Measurements from ENCODE around the gene ADRA2B.

ADRA2B gene

DNA sequence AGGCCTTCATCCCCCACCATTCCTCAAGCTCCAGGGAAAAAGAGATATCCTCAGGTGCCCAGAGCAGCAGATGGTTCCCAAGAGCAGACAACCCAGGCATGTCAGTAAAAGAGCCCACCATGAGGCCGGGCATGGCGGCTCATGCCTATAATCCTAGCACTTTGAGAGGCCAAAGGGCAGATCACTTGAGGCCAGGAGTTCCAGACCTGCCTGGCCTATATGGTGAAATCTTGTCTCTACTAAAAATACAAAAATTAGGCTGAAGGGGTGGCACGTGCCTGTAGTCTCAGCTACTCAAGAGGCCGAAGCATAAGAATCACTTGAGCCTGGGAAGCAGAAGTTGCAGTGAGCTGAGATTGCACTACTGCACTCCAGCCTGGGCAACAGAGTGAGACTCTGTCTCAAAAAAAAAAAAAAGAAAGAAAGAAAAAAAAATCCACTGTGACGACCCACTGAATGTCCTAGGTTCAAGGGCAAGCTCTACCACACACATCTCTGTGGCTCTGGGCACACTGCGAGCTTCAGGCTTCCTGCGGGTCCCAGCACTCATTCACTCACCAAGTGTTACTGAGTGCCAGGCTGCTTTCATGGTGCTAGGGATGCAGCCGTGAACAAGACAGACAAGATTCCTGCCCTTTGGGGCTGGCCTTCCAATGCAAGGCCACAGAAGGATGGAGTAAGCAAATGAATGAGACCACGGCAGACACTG is 35.4 kb upstream of the ADRA2B start:
- Histone ChIP-seq H3K27ac (no peak overlapping the region), H3K4me1 (ENCODE audit: low read depth, poor library complexity, severe bottlenecking) (peaks cover 28% of the 10 kb centered on the region)

DNA sequence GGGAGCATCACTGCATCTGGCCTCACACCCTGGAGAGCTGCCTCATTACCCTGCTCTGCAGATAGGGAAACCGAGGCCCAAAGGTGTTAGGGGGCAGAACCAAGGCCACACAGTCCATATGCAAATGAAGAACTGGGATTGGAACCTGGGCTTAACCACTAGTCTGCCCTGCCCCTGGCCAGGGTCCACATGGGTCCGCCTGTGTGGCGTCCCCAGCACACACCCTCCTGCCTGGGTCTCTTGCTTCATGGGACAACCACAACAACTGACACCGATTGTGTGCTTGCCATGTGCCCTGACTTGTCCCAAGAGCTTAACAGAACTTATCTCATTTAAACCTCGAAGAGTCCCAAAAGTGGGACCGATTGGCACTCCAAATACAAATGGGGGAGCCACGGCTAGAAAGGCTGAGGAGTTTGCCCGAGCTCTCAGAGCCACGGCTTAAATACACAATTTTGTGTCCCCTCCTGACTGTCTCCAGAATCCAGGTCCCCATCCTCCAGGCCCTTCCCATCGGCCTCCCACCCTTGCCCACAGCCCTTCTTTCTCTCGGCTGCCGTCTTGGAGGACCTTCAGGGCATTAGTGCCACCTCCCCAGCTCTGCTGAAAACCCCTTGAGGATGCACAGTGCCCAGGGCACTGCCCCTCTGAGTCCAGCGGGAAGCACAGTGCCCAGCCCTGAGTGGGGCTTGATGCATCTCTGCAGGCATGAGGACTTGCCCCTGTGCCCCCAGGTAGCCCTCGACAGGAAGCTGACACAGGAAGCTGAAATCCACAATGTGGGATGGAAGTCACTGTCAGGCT is 34.6 kb upstream of the ADRA2B start:
- H2AFZ ChIP-seq (ENCODE audit: low read depth): no peak overlapping the region
- no peaks in the 10 kb centered on the region for H4K20me1 ChIP-seq (ENCODE audit: insufficient read depth)
- no peak overlapping the region for H3K4me2 ChIP-seq
- no peaks in the 10 kb centered on the region for H3K79me2 ChIP-seq (ENCODE audit: insufficient read depth, low read depth)
- no peak overlapping the region for H3K27ac ChIP-seq
- no peaks in the 10 kb centered on the region for H3K36me3 ChIP-seq (ENCODE audit: insufficient read depth)
- no peak overlapping the region for H3K9ac ChIP-seq
- no peak overlapping the region for H3K4me3 ChIP-seq (IDR thresholded peaks at IDR 0.05; ENCODE audit: insufficient read depth, low read depth, low read length)
- no peaks in the 10 kb centered on the region for H3K27me3 ChIP-seq (ENCODE audit: insufficient read depth, low read depth)
- peaks cover 24% of the 10 kb centered on the region for H3K4me1 ChIP-seq (ENCODE audit: low read depth, poor library complexity, severe bottlenecking)
- TF ChIP-seq, protein P1, sequence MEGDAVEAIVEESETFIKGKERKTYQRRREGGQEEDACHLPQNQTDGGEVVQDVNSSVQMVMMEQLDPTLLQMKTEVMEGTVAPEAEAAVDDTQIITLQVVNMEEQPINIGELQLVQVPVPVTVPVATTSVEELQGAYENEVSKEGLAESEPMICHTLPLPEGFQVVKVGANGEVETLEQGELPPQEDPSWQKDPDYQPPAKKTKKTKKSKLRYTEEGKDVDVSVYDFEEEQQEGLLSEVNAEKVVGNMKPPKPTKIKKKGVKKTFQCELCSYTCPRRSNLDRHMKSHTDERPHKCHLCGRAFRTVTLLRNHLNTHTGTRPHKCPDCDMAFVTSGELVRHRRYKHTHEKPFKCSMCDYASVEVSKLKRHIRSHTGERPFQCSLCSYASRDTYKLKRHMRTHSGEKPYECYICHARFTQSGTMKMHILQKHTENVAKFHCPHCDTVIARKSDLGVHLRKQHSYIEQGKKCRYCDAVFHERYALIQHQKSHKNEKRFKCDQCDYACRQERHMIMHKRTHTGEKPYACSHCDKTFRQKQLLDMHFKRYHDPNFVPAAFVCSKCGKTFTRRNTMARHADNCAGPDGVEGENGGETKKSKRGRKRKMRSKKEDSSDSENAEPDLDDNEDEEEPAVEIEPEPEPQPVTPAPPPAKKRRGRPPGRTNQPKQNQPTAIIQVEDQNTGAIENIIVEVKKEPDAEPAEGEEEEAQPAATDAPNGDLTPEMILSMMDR (conservative IDR thresholded peaks at IDR 0.05; ENCODE audit: low read depth, low read length): no peak

More for the DNA sequence above, 35.4 kb upstream of the ADRA2B start:
- Histone ChIP-seq H3K9ac (no peak overlapping the region), H2AFZ (ENCODE audit: low read depth) (no peak overlapping the region), H3K4me3 (IDR thresholded peaks at IDR 0.05; ENCODE audit: insufficient read depth, low read depth, low read length) (no peak overlapping the region), H4K20me1 (ENCODE audit: insufficient read depth) (no peaks in the 10 kb centered on the region), H3K79me2 (ENCODE audit: insufficient read depth, low read depth) (no peaks in the 10 kb centered on the region), H3K27me3 (ENCODE audit: insufficient read depth, low read depth) (no peaks in the 10 kb centered on the region), H3K4me2 (no peak overlapping the region), H3K36me3 (ENCODE audit: insufficient read depth) (no peaks in the 10 kb centered on the region)
- TF ChIP-seq, protein P1 (conservative IDR thresholded peaks at IDR 0.05; ENCODE audit: low read depth, low read length): no peak

DNA sequence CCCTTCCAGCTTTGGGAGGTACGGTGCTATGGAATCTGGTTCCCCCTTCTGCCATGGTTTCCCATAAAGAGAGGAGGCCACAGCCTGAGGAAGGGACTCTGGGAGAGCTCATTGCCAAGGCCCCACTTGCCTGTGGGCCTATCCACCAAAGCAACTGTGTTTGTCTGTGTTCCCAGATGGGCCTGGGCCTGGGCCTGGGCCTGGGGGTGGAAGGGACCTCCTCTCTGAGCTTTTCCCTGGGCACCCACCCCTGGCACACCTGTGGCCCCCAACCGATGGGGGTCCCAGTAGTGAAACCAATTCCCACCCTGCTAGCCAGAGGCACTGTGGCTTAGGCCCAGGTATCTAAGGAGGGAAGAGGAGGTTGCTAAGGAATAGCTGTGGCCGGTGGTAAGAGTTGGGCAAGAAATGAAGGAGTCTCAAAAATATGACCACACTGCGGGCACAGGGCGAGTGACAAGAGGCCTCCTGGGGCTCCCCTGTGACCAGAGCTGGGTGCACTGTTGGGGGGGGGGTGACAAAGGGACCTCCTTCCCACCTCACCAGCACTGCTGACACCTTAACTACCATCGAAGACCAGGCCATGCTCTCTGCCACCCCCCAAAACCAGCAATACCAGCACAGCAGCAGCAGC is 33.8 kb upstream of the ADRA2B start:
- peaks cover 18% of the 10 kb centered on the region for H3K4me1 ChIP-seq (ENCODE audit: low read depth, poor library complexity, severe bottlenecking)
- H3K4me3 ChIP-seq (IDR thresholded peaks at IDR 0.05; ENCODE audit: insufficient read depth, low read depth, low read length): no peak overlapping the region
- H4K20me1 ChIP-seq (ENCODE audit: insufficient read depth): no peaks in the 10 kb centered on the region
- no peaks in the 10 kb centered on the region for H3K27me3 ChIP-seq (ENCODE audit: insufficient read depth, low read depth)
- H3K79me2 ChIP-seq (ENCODE audit: insufficient read depth, low read depth): no peaks in the 10 kb centered on the region
- H3K9ac ChIP-seq: no peak overlapping the region
- no peak overlapping the region for H3K4me2 ChIP-seq
- H3K27ac ChIP-seq: no peak overlapping the region
- H2AFZ ChIP-seq (ENCODE audit: low read depth): no peak overlapping the region
- TF ChIP-seq, protein P1 (conservative IDR thresholded peaks at IDR 0.05; ENCODE audit: low read depth, low read length): no peak
- H3K36me3 ChIP-seq (ENCODE audit: insufficient read depth): no peaks in the 10 kb centered on the region

DNA sequence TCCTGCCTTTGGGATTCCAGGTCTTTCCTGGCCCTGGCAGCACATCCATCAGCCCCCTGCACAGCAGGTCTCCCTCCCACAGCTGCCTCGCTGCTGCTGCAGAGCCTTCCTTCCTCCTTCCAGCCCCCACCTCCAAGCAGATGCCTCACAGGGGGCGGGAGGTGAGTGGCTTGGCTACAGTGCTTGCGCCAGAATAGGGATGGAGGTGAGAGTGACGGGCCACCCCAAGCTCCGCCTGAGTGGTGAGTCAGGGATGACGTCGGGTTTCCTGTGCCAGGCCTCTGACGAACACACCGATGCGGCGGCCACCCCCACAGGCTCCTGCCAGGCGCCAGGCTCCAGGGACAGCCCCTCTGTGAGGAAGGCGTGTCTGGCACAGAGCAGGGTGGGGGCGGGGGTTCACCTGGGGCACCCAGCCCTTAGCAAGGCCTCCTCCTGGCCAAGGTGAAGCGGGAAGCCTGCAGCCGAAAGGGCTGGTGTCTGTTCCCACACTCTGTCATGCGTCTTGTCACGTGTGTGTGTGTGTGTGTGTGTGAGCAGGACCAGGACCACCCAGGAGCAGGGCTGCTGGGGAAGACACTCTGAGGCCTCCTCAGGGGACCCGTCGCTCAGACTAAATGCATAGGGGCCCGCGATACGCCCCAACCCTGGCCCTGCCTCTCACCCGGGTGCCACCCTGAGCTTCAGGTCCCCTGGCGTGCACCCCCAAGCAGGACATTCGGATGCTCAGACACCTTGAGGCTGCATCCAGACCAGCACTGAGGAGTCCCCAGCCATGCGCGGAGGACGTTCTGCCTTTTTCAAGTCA is 32.2 kb upstream of the ADRA2B start:
- peaks cover 12% of the 10 kb centered on the region for H3K79me2 ChIP-seq (ENCODE audit: insufficient read depth, low read depth)
- H3K4me3 ChIP-seq (IDR thresholded peaks at IDR 0.05; ENCODE audit: insufficient read depth, low read depth, low read length): no peak overlapping the region
- peaks cover 4% of the 10 kb centered on the region; the same call in 1 of the 2 replicates for H3K36me3 ChIP-seq (ENCODE audit: insufficient read depth)
- H3K27me3 ChIP-seq (ENCODE audit: insufficient read depth, low read depth): no peaks in the 10 kb centered on the region
- H4K20me1 ChIP-seq (ENCODE audit: insufficient read depth): no peaks in the 10 kb centered on the region
- H3K9ac ChIP-seq: no peak overlapping the region
- peaks cover 21% of the 10 kb centered on the region for H3K4me1 ChIP-seq (ENCODE audit: low read depth, poor library complexity, severe bottlenecking)
- TF ChIP-seq, protein P1 (conservative IDR thresholded peaks at IDR 0.05; ENCODE audit: low read depth, low read length): no peak
- no peak overlapping the region for H3K4me2 ChIP-seq
- no peak overlapping the region for H3K27ac ChIP-seq
- H2AFZ ChIP-seq (ENCODE audit: low read depth): no peak overlapping the region
